ENCODE measurements around the gene PTPRN2.

DNA sequence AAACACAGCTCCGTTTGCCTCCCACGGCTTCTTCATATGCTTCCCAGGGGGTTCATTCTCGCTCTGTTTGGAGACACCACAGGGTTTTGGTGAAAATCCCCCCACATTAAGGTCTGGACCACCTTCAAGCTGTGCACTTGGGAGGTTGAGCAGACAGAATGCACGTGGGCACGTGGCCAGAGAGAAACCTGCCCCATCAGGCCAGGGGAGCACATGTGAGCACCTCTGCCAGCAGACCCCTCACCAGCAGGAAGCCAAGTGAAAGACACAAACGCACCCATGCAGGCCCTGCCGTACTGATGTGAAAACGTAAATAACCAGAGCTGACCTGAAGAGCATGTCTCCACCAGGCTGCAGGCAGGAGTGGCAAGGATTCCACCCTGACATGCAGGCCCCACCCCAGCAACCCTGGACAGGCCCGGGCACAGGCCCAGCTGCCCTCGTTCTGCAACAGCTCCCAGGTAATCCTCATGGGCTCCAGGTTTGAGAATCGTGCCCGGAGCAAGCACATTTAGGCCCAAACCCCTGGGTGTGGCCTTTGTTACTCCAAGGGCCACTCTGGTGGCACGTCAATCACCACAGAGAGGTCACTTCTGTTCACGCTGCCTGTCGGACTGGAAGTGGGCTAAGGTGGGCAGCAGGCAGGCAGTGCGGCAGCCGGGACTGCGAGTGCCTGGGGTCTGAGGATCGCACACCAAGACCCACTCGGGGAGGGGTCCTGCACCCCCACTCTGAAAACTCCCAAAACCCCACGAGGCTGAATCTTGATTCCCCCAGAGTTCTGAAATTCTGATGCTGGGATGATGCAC, 184.4 kb downstream of the PTPRN2 start:
- TF ChIP-seq, protein P1, sequence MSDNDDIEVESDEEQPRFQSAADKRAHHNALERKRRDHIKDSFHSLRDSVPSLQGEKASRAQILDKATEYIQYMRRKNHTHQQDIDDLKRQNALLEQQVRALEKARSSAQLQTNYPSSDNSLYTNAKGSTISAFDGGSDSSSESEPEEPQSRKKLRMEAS (IDR thresholded peaks at IDR 0.05; ENCODE audit: insufficient read depth, insufficient read length) = no peak
- no peak for TF ChIP-seq POLR2A (IDR thresholded peaks at IDR 0.05; ENCODE audit: low read depth, low read length)
- TF ChIP-seq, protein P2, sequence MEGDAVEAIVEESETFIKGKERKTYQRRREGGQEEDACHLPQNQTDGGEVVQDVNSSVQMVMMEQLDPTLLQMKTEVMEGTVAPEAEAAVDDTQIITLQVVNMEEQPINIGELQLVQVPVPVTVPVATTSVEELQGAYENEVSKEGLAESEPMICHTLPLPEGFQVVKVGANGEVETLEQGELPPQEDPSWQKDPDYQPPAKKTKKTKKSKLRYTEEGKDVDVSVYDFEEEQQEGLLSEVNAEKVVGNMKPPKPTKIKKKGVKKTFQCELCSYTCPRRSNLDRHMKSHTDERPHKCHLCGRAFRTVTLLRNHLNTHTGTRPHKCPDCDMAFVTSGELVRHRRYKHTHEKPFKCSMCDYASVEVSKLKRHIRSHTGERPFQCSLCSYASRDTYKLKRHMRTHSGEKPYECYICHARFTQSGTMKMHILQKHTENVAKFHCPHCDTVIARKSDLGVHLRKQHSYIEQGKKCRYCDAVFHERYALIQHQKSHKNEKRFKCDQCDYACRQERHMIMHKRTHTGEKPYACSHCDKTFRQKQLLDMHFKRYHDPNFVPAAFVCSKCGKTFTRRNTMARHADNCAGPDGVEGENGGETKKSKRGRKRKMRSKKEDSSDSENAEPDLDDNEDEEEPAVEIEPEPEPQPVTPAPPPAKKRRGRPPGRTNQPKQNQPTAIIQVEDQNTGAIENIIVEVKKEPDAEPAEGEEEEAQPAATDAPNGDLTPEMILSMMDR (IDR thresholded peaks at IDR 0.05; ENCODE audit: extremely low read depth in 1 of 2, insufficient read depth in 1 of 2, low read depth in 1 of 2, low read length in 2 of 2) = no peak

Data from endothelial cell of umbilical vein (primary cell).